Endothelial cell (in vitro differentiated cells): Measurements from ENCODE around the gene SPHKAP. TPM values are rescaled to one million over a fixed set of nuclear protein-coding genes. Genes with fewer than 3 reads are reported as not detected.

Source experiments
- DNase-seq: peaks from one replicate; pipeline ENCODE4 v3.0.0; 2021; ENCODE audit warnings: low spot score
- H3K27ac Mint-ChIP-seq: one replicate; pipeline ENCODE4 v1.8.0; 2021; ENCODE audit warnings: mixed read lengths, inconsistent platforms; ENCODE audit not compliant: unreplicated experiment
- H3K27me3 Mint-ChIP-seq: one replicate; pipeline ENCODE4 v1.8.0; 2021; ENCODE audit warnings: mild to moderate bottlenecking, moderate library complexity, mixed read lengths, inconsistent platforms; ENCODE audit not compliant: unreplicated experiment
- H3K36me3 Mint-ChIP-seq: one replicate; pipeline ENCODE4 v1.8.0; 2021; ENCODE audit warnings: mild to moderate bottlenecking, low read depth, mixed read lengths, inconsistent platforms; ENCODE audit not compliant: unreplicated experiment
- H3K4me1 Mint-ChIP-seq: one replicate; pipeline ENCODE4 v1.8.0; 2021; ENCODE audit warnings: mild to moderate bottlenecking, mixed read lengths, inconsistent platforms; ENCODE audit not compliant: unreplicated experiment
- H3K4me3 Mint-ChIP-seq: one replicate; pipeline ENCODE4 v1.8.0; 2021; ENCODE audit warnings: mild to moderate bottlenecking, mixed read lengths, inconsistent platforms; ENCODE audit not compliant: unreplicated experiment
- H3K9me3 Mint-ChIP-seq: one replicate; pipeline ENCODE4 v1.8.0; 2021; ENCODE audit warnings: mixed read lengths, inconsistent platforms; ENCODE audit not compliant: unreplicated experiment
- total RNA-seq: library from RNA; stranded (reverse); fragmentation: NEBNext Ultra II Directional; extraction: Animal tissue kit (Norgen Biotek cat#: 25700); gene quantifications from one replicate; pipeline ENCODE4 v1.2.1, GENCODE V29; 2021; ENCODE audit not compliant: unreplicated experiment
- TF ChIP-seq, protein P1 (sequence below): fragments of 200-600 bp; sonication (generic); IDR thresholded peaks from one replicate; pipeline ENCODE4 v1.5.0; 2021; ENCODE audit warnings: antibody characterized with exemption; ENCODE audit not compliant: unreplicated experiment

The SPHKAP gene
- total RNA-seq, 1 donor from 2014 or later: 0.05 TPM

DNA sequence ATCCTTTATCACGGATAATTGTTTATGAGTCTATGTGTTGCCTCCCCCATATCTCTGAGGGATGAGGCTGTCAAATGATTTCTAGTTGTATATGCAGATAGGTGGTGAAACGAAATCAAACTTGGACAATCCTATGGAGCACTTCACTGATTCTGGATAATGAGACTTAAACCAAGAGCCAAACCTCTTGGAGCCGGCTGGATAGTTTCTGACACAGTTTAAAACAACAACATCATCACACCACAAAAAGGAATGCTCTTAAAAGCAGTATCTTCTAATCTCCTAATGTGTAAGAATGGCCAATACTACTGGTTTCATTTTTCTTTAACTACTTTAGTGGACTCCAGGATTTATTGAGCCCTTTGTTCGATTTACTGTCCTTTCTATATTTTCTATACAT lies 36.5 kb downstream of the SPHKAP start:
- Mint-ChIP-seq H3K4me1 (no peaks in the 10 kb centered on the region), H3K27me3 (peaks cover 2% of the 10 kb centered on the region), H3K27ac (no peak overlapping the region), H3K36me3 (no peaks in the 10 kb centered on the region), H3K4me3 (no peak overlapping the region), H3K9me3 (no peaks in the 10 kb centered on the region)
- TF ChIP-seq, protein P1, sequence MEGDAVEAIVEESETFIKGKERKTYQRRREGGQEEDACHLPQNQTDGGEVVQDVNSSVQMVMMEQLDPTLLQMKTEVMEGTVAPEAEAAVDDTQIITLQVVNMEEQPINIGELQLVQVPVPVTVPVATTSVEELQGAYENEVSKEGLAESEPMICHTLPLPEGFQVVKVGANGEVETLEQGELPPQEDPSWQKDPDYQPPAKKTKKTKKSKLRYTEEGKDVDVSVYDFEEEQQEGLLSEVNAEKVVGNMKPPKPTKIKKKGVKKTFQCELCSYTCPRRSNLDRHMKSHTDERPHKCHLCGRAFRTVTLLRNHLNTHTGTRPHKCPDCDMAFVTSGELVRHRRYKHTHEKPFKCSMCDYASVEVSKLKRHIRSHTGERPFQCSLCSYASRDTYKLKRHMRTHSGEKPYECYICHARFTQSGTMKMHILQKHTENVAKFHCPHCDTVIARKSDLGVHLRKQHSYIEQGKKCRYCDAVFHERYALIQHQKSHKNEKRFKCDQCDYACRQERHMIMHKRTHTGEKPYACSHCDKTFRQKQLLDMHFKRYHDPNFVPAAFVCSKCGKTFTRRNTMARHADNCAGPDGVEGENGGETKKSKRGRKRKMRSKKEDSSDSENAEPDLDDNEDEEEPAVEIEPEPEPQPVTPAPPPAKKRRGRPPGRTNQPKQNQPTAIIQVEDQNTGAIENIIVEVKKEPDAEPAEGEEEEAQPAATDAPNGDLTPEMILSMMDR: no peak
- no peak for DNase-seq

DNA sequence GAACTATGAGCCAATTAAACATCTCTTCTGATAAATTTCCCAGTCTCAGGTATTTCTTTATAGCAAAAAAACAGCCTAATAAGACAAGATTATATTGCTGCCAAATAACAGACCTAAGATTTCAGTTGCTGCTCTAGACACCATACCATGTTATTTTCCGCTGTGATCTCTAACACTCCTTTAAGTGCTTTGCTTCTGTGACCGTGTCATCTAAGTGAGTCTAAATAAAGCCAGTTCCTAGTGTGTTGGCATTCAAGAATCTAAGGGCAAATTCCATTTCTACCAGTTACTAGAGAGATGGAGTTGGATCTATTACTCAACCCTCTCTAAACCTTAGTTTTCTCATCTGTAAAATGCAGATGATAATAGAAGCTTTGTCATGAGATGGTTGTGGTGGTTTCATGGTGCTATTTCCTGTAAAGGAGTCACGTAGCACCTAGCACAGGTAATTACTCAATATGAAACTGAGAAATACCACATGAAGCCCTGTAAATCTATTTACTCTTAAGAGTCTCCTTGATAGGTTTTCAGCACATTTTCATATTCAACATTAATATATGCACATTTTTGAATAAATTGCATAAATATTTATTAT lies 40.5 kb downstream of the SPHKAP start:
- DNase-seq: no peak
- Mint-ChIP-seq H3K36me3 (no peaks in the 10 kb centered on the region), H3K4me1 (no peaks in the 10 kb centered on the region), H3K27me3 (peaks cover 2% of the 10 kb centered on the region), H3K27ac (no peak overlapping the region), H3K4me3 (no peak overlapping the region), H3K9me3 (no peaks in the 10 kb centered on the region)
- TF ChIP-seq, protein P1: no peak

DNA sequence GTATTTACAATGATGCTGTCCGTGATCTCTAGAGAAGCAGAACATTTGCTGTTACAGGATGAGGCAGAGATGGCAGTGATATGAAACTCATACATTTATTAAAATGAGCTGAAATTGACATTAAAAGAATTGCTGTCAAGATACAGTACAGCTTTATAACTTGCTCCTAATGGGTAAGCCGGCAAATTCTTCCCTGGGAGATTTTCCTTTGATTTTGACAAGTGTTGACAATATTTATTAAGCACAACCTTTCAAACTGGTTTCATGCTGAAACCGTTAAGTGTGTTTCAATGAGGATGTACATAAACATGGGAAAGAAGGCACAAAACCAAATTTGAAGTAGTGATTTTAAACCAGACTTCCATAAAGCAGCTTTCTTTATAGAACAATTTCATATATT lies 45.5 kb downstream of the SPHKAP start:
- no peaks in the 10 kb centered on the region for H3K27me3 Mint-ChIP-seq
- no peak overlapping the region for H3K27ac Mint-ChIP-seq
- H3K9me3 Mint-ChIP-seq: no peaks in the 10 kb centered on the region
- H3K36me3 Mint-ChIP-seq: no peaks in the 10 kb centered on the region
- no peak overlapping the region for H3K4me3 Mint-ChIP-seq
- H3K4me1 Mint-ChIP-seq: no peaks in the 10 kb centered on the region
- TF ChIP-seq, protein P1: no peak
- no peak for DNase-seq

DNA sequence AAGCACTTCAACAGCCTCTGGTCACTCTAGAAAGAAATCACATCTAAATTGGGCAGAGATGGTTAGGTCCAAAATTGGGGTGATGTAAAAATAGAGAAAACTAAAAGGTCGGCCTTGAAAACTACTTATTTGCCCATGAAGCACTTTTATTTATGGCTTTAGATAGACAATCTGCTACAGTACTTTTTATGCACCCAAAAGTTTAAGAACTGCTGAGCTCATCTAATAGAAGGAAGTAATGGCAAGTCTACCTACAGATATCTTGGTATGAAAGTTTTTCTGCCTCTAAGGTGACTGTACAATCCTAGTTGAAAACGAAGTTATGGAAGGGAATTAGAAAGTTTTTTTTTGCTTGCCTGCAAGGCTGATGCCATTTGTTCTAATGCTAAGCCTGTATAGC lies 46.2 kb downstream of the SPHKAP start:
- H3K9me3 Mint-ChIP-seq: no peaks in the 10 kb centered on the region
- H3K27ac Mint-ChIP-seq: no peak overlapping the region
- TF ChIP-seq, protein P1: no peak
- no peaks in the 10 kb centered on the region for H3K27me3 Mint-ChIP-seq
- H3K36me3 Mint-ChIP-seq: no peaks in the 10 kb centered on the region
- no peak for DNase-seq
- H3K4me1 Mint-ChIP-seq: no peaks in the 10 kb centered on the region
- no peak overlapping the region for H3K4me3 Mint-ChIP-seq

DNA sequence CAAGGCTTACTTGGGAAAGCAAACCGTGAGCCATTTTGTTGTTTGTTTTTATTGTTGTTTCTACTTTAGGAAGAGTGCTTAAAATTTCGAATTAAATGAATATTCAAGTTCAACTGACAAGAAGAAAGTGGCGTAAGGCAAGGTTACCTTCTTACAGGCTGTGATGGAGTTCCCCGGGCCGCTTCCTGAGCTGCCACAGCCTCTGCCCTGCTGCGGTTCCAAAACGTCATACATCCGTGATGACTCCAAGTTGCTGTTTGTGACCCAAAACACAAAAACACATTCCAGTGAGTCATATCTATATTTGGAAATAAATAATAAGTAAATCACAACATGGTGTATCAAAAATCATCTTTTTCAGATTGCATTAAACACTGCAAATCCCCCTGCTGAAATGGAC lies 49.7 kb downstream of the SPHKAP start:
- Mint-ChIP-seq H3K27ac (no peak overlapping the region), H3K36me3 (no peaks in the 10 kb centered on the region)

More for the DNA sequence above, 49.7 kb downstream of the SPHKAP start:
- TF ChIP-seq, protein P1: no peak
- no peaks in the 10 kb centered on the region for H3K9me3 Mint-ChIP-seq
- no peaks in the 10 kb centered on the region for H3K27me3 Mint-ChIP-seq
- DNase-seq: no peak
- H3K4me1 Mint-ChIP-seq: no peaks in the 10 kb centered on the region
- H3K4me3 Mint-ChIP-seq: no peak overlapping the region
